Measurements from ENCODE around the gene C10orf120. TPM values are rescaled to one million over a fixed set of nuclear protein-coding genes. Genes with fewer than 3 reads are reported as not detected.

The C10orf120 gene
- total and polyA plus RNA-seq, 9 of the 15 experiments (the other 6 are each of a cell fraction or from before 2014, with no cell fraction given), result not detected

- TF ChIP-seq REST (IDR thresholded peaks at IDR 0.05; ENCODE audit: borderline replicate concordance) (peak; percentile 54; the same call in 1 of the 2 replicates), REST (CRISPR knock-in tag; IDR thresholded peaks at IDR 0.05; ENCODE audit: low read depth) (no peak), XRCC4 (IDR thresholded peaks at IDR 0.05; ENCODE audit: extremely low read depth, insufficient read depth, insufficient read length) (no peak), THRAP3 (IDR thresholded peaks at IDR 0.05; ENCODE audit: borderline replicate concordance) (no peak), ZNF445 (CRISPR knock-in tag; IDR thresholded peaks at IDR 0.05; ENCODE audit: low read depth) (no peak), ZNF518B (CRISPR knock-in tag; IDR thresholded peaks at IDR 0.05) (no peak), ZNF253 (CRISPR knock-in tag; conservative IDR thresholded peaks at IDR 0.05) (no peak), CTCF (IDR thresholded peaks at IDR 0.05 in 2 of 3, conservative IDR thresholded peaks at IDR 0.05 in 1 of 3; ENCODE audit: insufficient read depth in 2 of 3, low read depth in 1 of 3, low read length in 3 of 3) (peak; percentile 63 to 73 (median 67); a peak in 5 of 6 replicates), SMAD1 (IDR thresholded peaks at IDR 0.05; ENCODE audit: low read depth, low read length, partially characterized antibody) (no peak), LCOR (CRISPR knock-in tag; IDR thresholded peaks at IDR 0.05) (no peak), ZNF57 (CRISPR knock-in tag; IDR thresholded peaks at IDR 0.05) (no peak), ZNF197 (CRISPR knock-in tag; IDR thresholded peaks at IDR 0.05; ENCODE audit: low read depth) (no peak), RAD21 (CRISPR knock-in tag; conservative IDR thresholded peaks at IDR 0.05 in 1 of 2, IDR thresholded peaks at IDR 0.05 in 1 of 2) (peak in 1 of 2 experiments; percentile 58; a peak in 3 of 4 replicates)
These were observed 50.8 kb downstream of the C10orf120 start (continued) for GRCh38 chr10:122648599-122649428.
